HepG2 (cell line): ENCODE measurements around the gene ABCA8. TPM values are rescaled to one million over a fixed set of nuclear protein-coding genes. Genes with fewer than 3 reads are reported as not detected.

ENCODE experiments used
- ATAC-seq: fragments of 200-7000 bp; cut with Tn5 transposase; 3 replicates; pipeline ENCODE4 v1.9.1; 2020; ENCODE audit warnings: mild to moderate bottlenecking, moderate library complexity
- BruUV-seq: library from RNA; stranded (reverse); fragments of 400-500 nt; replicated peaks from 2 replicates; lab custom pipeline; 2021; lab: Mats Ljungman, UMichigan
- CTCF ChIA-PET: fragments of 300-600 bp; formaldehyde crosslinking; extraction: SDS; loops from one replicate; lab custom pipeline; 2021; ENCODE audit warnings: low total read pairs, inconsistent platforms, low intra/inter-chr PET ratio; lab: Yijun Ruan, JAX
- POLR2A ChIA-PET: fragments of 350-600 bp; sonication (Branson Sonifier 250); formaldehyde crosslinking; loops from one replicate; lab custom pipeline; 2020; ENCODE audit warnings: antibody characterized with exemption, inconsistent platforms; lab: Yijun Ruan, JAX
- DNase-seq: peaks from one replicate; pipeline ENCODE4 v3.0.0-alpha.2; 2015; ENCODE audit warnings: low spot score
- FAIRE-seq: peaks from 3 replicates; lab custom pipeline; 2011; peaks lifted over from hg19 to GRCh38; lab: Jason Lieb, UNC
- H2AFZ ChIP-seq: one replicate; pipeline ENCODE4 v1.6.1; 2011; ENCODE audit warnings: low read length, inconsistent platforms
- H3K27ac ChIP-seq: fragments of 300-600 bp; 3 replicates; pipeline ENCODE4 v1.8.0; 2011; ENCODE audit warnings: mixed run types, mild to moderate bottlenecking, mixed read lengths, low read length, inconsistent platforms; ENCODE audit not compliant: insufficient read depth; ENCODE audit errors: extremely low read length
- H3K27me3 ChIP-seq, 2 experiments: fragments of 200-600 bp in 1 of 2; 2 replicates in 1 of 2; 3 replicates in 1 of 2; pipeline versions ENCODE4 v1.6.0 to v1.8.0; 2011; ENCODE audit warnings: low read length in 2 of 2, mild to moderate bottlenecking in 2 of 2, moderate library complexity in 2 of 2, inconsistent platforms in 1 of 2; ENCODE audit not compliant: insufficient read depth in 2 of 2, control insufficient read depth in 1 of 2
- H3K36me3 ChIP-seq, 2 experiments: fragments of 200-600 bp in 1 of 2; replicated peaks in 1 of 2; 2 replicates in 1 of 2; 3 replicates in 1 of 2; pipeline versions ENCODE4 v1.5.1 to v1.8.0; 2011; ENCODE audit warnings: low read length in 2 of 2, inconsistent platforms in 1 of 2; ENCODE audit not compliant: insufficient read depth in 2 of 2, control insufficient read depth in 1 of 2
- H3K4me1 ChIP-seq: 2 replicates; pipeline ENCODE4 v1.5.1; 2012; ENCODE audit warnings: low read length, inconsistent platforms; ENCODE audit not compliant: insufficient read depth
- H3K4me2 ChIP-seq: 2 replicates; pipeline ENCODE4 v1.6.0; 2011; ENCODE audit warnings: low read depth, low read length, inconsistent platforms
- H3K4me3 ChIP-seq, 3 experiments: fragments of 200-600 bp in 1 of 3; sonication (generic), shearing (Covaris generic) in 1 of 3; replicated peaks in 1 of 3; 2 replicates each; pipeline ENCODE4 v1.5.1; 2011 to 2016; ENCODE audit warnings: low read length in 3 of 3, inconsistent platforms in 2 of 3, low read depth in 2 of 3, mild to moderate bottlenecking in 2 of 3, control low read depth in 1 of 3, mixed read lengths in 1 of 3; ENCODE audit not compliant: insufficient read depth in 1 of 3
- H3K79me2 ChIP-seq: one replicate; pipeline ENCODE4 v1.6.1; 2011; ENCODE audit warnings: low read length, inconsistent platforms; ENCODE audit not compliant: insufficient read depth
- H3K9ac ChIP-seq: 2 replicates; pipeline ENCODE4 v1.6.0; 2011; ENCODE audit warnings: mild to moderate bottlenecking, low read depth, low read length, inconsistent platforms; ENCODE audit not compliant: insufficient read depth
- H3K9me3 ChIP-seq: 2 replicates; pipeline ENCODE4 v1.5.1; 2012; ENCODE audit warnings: mild to moderate bottlenecking, low read length
- H4K20me1 ChIP-seq: 2 replicates; pipeline ENCODE4 v1.6.0; 2011; ENCODE audit warnings: inconsistent platforms, mild to moderate bottlenecking, low read length, moderate library complexity; ENCODE audit not compliant: insufficient read depth
- CREB3 ChIP-seq: sonication (generic); formaldehyde crosslinking; IDR thresholded peaks from 2 replicates; pipeline ENCODE4 v1.5.0; 2020; ENCODE audit warnings: missing genetic modification reagents
- EP300 ChIP-seq, 3 experiments: sonication (generic) in 1 of 3; formaldehyde crosslinking in 1 of 3; IDR thresholded peaks; 2 replicates each; pipeline versions ENCODE4 v1.5.1 to v1.6.1; 2011 to 2020; ENCODE audit warnings: low read depth in 2 of 3, low read length in 2 of 3, borderline replicate concordance in 1 of 3, improper control_type of control experiment in 1 of 3, mild to moderate bottlenecking in 1 of 3, missing genetic modification reagents in 1 of 3, moderate library complexity in 1 of 3
- ERF ChIP-seq: IDR thresholded peaks from 2 replicates; pipeline ENCODE4 v1.6.1; 2018; ENCODE audit warnings: missing biosample characterization, missing genetic modification reagents
- GATAD2A ChIP-seq: IDR thresholded peaks from 2 replicates; pipeline ENCODE4 v1.6.1; 2016
- GFI1 ChIP-seq: sonication (generic); formaldehyde crosslinking; IDR thresholded peaks from 2 replicates; pipeline ENCODE4 v1.5.0; 2020; ENCODE audit warnings: missing genetic modification reagents, mild to moderate bottlenecking, borderline replicate concordance
- KAT8 ChIP-seq: IDR thresholded peaks from 2 replicates; pipeline ENCODE4 v1.6.1; 2016; ENCODE audit warnings: missing genetic modification reagents, missing compliant biosample characterization
- MTF1 ChIP-seq: sonication (generic); formaldehyde crosslinking; IDR thresholded peaks from 2 replicates; pipeline ENCODE4 v1.5.0; 2020; ENCODE audit warnings: missing genetic modification reagents
- SP140L ChIP-seq: sonication (generic); formaldehyde crosslinking; IDR thresholded peaks from 2 replicates; pipeline ENCODE4 v1.4.0; 2020; ENCODE audit warnings: missing genetic modification reagents, borderline replicate concordance
- THAP11 ChIP-seq: IDR thresholded peaks from 2 replicates; pipeline ENCODE4 v1.6.1; 2016; ENCODE audit warnings: missing biosample characterization, missing genetic modification reagents
- ZBTB43 ChIP-seq: sonication (generic); formaldehyde crosslinking; conservative IDR thresholded peaks from 2 replicates; pipeline ENCODE4 v1.4.0; 2020; ENCODE audit warnings: missing genetic modification reagents
- ZGPAT ChIP-seq: IDR thresholded peaks from 2 replicates; pipeline ENCODE4 v1.6.1; 2016; ENCODE audit warnings: mild to moderate bottlenecking
- ZNF766 ChIP-seq: sonication (generic); formaldehyde crosslinking; IDR thresholded peaks from 2 replicates; pipeline ENCODE4 v1.5.0; 2020; ENCODE audit warnings: missing genetic modification reagents, borderline replicate concordance
- ZNF839 ChIP-seq: sonication (generic); formaldehyde crosslinking; IDR thresholded peaks from 2 replicates; pipeline ENCODE4 v1.4.0; 2020; ENCODE audit warnings: missing genetic modification reagents, mild to moderate bottlenecking, borderline replicate concordance
- ZSCAN20 ChIP-seq: sonication (generic); formaldehyde crosslinking; IDR thresholded peaks from 2 replicates; pipeline ENCODE4 v1.4.0; 2020; ENCODE audit warnings: missing genetic modification reagents, mild to moderate bottlenecking, borderline replicate concordance
- WGBS: methylation state at CpG from one replicate; pipeline ENCODE4 v1.1.6; 2017; ENCODE audit warnings: low lambda C conversion rate; 5-methylcytosine and 5-hydroxymethylcytosine counted together
- in situ Hi-C: cut with HindIII; loops from 2 replicates; pipeline ENCODE4 v1.10.0; 2017; ENCODE audit warnings: low pct_unique_long_range_greater_than_20kb; ENCODE audit not compliant: extremely low pct_ligation_motif_present
- intact Hi-C: fragments of 100-400 bp; cut with micrococcal nuclease; formaldehyde crosslinking; loops from one replicate; pipeline ENCODE4 v1.10.0; 2022; ENCODE audit not compliant: unreplicated experiment
- polyA plus RNA-seq, 8 experiments: library from polyadenylated mRNA; depleted of rRNA in 3 of 8; stranded (reverse) in 7 of 8; unstranded in 1 of 8; fragments of >200 nt; fragmentation: Illumina TruSeq in 4 of 8; extraction: Trizol in 4 of 8; gene quantifications; 2 replicates each; pipeline versions ENCODE4 v1.2.1 to v1.2.3, GENCODE V29; 2011 to 2016; ENCODE audit warnings: low read depth in 4 of 8, missing spikeins in 1 of 8, mixed read lengths in 1 of 8; ENCODE audit not compliant: insufficient read depth in 1 of 8
- total RNA-seq, 5 experiments: library from RNA; depleted of rRNA; stranded (reverse); fragments of >200 nt; fragmentation: Illumina TruSeq; extraction: Trizol; gene quantifications; 2 replicates each; pipeline ENCODE4 v1.2.3, GENCODE V29; 2016; ENCODE audit warnings: low read depth in 1 of 5

The ABCA8 gene
- total and polyA plus RNA-seq, 2 of the 13 experiments (the other 11 are each of a cell fraction or from before 2014, with no cell fraction given): 0.05 to 0.18 TPM

DNA sequence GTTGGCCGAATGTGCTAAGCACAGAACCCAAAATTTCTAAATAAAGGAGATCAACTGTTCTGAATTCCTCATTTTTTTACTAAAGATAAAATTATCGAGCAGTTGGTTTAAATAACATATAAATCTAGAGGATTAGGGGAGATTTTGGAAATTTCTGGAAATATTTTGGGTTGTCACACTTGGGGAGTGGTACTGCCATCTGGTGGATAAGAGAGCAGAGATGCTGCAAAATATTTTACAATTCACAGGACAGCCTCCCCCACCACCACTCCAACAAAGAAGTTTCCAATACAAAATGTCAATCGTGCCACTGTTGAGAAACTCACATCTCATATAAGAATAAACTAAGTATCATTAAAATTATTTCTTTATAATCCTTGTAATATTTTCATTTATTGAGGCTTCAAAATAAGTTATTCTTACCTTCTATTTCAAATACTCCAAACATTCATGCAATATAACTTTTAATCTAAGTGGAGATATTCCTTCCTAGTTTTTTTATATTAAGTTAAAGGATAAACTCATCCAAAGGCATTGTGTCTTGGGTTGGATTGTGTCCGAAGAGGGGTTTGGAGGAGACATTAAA is 17.0 kb upstream of the ABCA8 start:
- H3K27me3 ChIP-seq: no peaks in the 10 kb centered on the region
- H3K4me3 ChIP-seq: no peak overlapping the region
- H3K27ac ChIP-seq: no peak overlapping the region
- ATAC-seq: no peak
- in situ Hi-C loops (loop anchor here (5.0 to 10.0 kb wide), 2 partner anchors 195 to 263 kb away; no protein-coding TSS in a partner anchor), intact Hi-C loops (loop anchor here (1.0 to 5.0 kb wide), 4 partner anchors 65 to 1570 kb away; no protein-coding TSS in a partner anchor)
- no peaks in the 10 kb centered on the region for H3K79me2 ChIP-seq
- ChIA-PET POLR2A (no interaction called here), CTCF (interaction anchor here (1.0 to 2.4 kb wide), 5 partner anchors 112 to 263 kb away, joined by 3 to 33 read pairs (median 9); no protein-coding TSS in a partner anchor)
- no peak overlapping the region for H2AFZ ChIP-seq
- WGBS: 54% methylated on average over 4 of the region's 4 CpGs
- peak; percentile 43 for DNase-seq
- no TSS peak for BruUV-seq
- H4K20me1 ChIP-seq: no peaks in the 10 kb centered on the region
- no peak for FAIRE-seq
- H3K4me1 ChIP-seq: 0 out of 2 replicates have a peak, but pooled peaks cover 10% of the 10 kb centered on the region
- H3K4me2 ChIP-seq: no peak overlapping the region
- H3K36me3 ChIP-seq: no peaks in the 10 kb centered on the region
- no peaks in the 10 kb centered on the region for H3K9me3 ChIP-seq
- H3K9ac ChIP-seq: no peak overlapping the region
- TF ChIP-seq CREB3 (CRISPR knock-in tag): 0 out of 2 replicates have a peak, but pooled peaks have one; percentile 18
- peak; percentile 62; the same call in 1 of the 2 replicates for TF ChIP-seq ZGPAT (CRISPR knock-in tag)
- no peak for TF ChIP-seq ZNF839 (CRISPR knock-in tag)
- no peak for TF ChIP-seq SP140L (CRISPR knock-in tag)
- TF ChIP-seq GATAD2A (CRISPR knock-in tag): peak; percentile 75
- TF ChIP-seq KAT8: 0 out of 2 replicates have a peak, but pooled peaks have one; percentile 31
- TF ChIP-seq MTF1 (CRISPR knock-in tag): no peak
- 0 out of 2 replicates have a peak, but pooled peaks have one; percentile 5 for TF ChIP-seq ERF
- 0 out of 2 replicates have a peak, but pooled peaks have one; percentile 32 for TF ChIP-seq GFI1 (CRISPR knock-in tag)
- TF ChIP-seq ZNF766 (CRISPR knock-in tag): no peak
- no peak for TF ChIP-seq THAP11
- peak in 1 of 2 experiments; percentile 38; a peak in 1 of 4 replicates for TF ChIP-seq EP300 (IDR thresholded peaks at IDR 0.05; ENCODE audit: low read depth in 2 of 2, low read length in 2 of 2)
- TF ChIP-seq EP300 (CRISPR knock-in tag; IDR thresholded peaks at IDR 0.05; ENCODE audit: borderline replicate concordance): no peak
- peak; percentile 26; the same call in 1 of the 2 replicates for TF ChIP-seq ZSCAN20 (CRISPR knock-in tag)
- no peak for TF ChIP-seq ZBTB43 (CRISPR knock-in tag)
